GM23338 (cell line): Measurements from ENCODE around the gene TRMT6.

Experiments used
- CREB1 ChIP-seq: fragments of 250-450 bp; sonication (Bioruptor Pico); IDR thresholded peaks from 2 replicates; pipeline ENCODE4 v1.5.0; 2020; ENCODE audit warnings: low read depth, mild to moderate bottlenecking, moderate library complexity
- CTCF ChIP-seq, 2 experiments: fragments of 200-600 bp in 1 of 2; sonication (generic) in 1 of 2; conservative IDR thresholded peaks; 2 replicates each; pipeline versions ENCODE4 v1.5.1 to v1.6.1; 2016 to 2017; ENCODE audit warnings: antibody characterized with exemption in 2 of 2, low read depth in 2 of 2, mild to moderate bottlenecking in 2 of 2, moderate library complexity in 1 of 2
- ETS1 ChIP-seq: IDR thresholded peaks from 2 replicates; pipeline ENCODE4 v1.6.1; 2016; ENCODE audit warnings: antibody characterized with exemption
- EZH2 ChIP-seq: fragments of 200-600 bp; sonication (generic); IDR thresholded peaks from one replicate; pipeline ENCODE4 v1.8.0; 2017; ENCODE audit warnings: antibody characterized with exemption, mild to moderate bottlenecking, low read depth; ENCODE audit not compliant: unreplicated experiment
- EZH2phosphoT487 ChIP-seq: fragments of 200-600 bp; sonication (generic); IDR thresholded peaks from one replicate; pipeline ENCODE4 v1.8.1; 2018; ENCODE audit warnings: antibody characterized with exemption; ENCODE audit not compliant: unreplicated experiment
- JUNB ChIP-seq: IDR thresholded peaks from one replicate; pipeline ENCODE4 v1.6.1; 2016; ENCODE audit warnings: antibody characterized with exemption; ENCODE audit not compliant: unreplicated experiment
- NANOG ChIP-seq: IDR thresholded peaks from 2 replicates; pipeline ENCODE4 v1.6.1; 2016; ENCODE audit warnings: antibody characterized with exemption, borderline replicate concordance
- POLR2AphosphoS5 ChIP-seq: IDR thresholded peaks from 2 replicates; pipeline ENCODE4 v1.6.1; 2016; ENCODE audit warnings: antibody characterized with exemption, low read depth
- REST ChIP-seq: IDR thresholded peaks from one replicate; pipeline ENCODE4 v1.6.1; 2018; ENCODE audit warnings: antibody characterized with exemption; ENCODE audit not compliant: unreplicated experiment
- STAT1 ChIP-seq: IDR thresholded peaks from one replicate; pipeline ENCODE4 v1.6.1; 2016; ENCODE audit warnings: antibody characterized with exemption; ENCODE audit not compliant: unreplicated experiment
- ZNF114 ChIP-seq: fragments of 250-450 bp; sonication (Bioruptor Pico); IDR thresholded peaks from 2 replicates; pipeline ENCODE4 v1.5.0; 2020; ENCODE audit warnings: mild to moderate bottlenecking, moderate library complexity
- ZNF331 ChIP-seq: fragments of 250-450 bp; sonication (Bioruptor Pico); IDR thresholded peaks from 2 replicates; pipeline ENCODE4 v1.5.0; 2020; ENCODE audit warnings: low read depth, mild to moderate bottlenecking, moderate library complexity

- no peak for TF ChIP-seq EZH2
- TF ChIP-seq CTCF (conservative IDR thresholded peaks at IDR 0.05; ENCODE audit: low read depth in 2 of 2): no peak
- no peak for TF ChIP-seq CREB1 (CRISPR knock-in tag)
- no peak for TF ChIP-seq POLR2AphosphoS5
- no peak for TF ChIP-seq ETS1
- TF ChIP-seq EZH2phosphoT487: no peak
- no peak for TF ChIP-seq REST
- no peak for TF ChIP-seq ZNF114 (CRISPR knock-in tag)
- TF ChIP-seq JUNB: no peak
- no peak for TF ChIP-seq STAT1
- TF ChIP-seq ZNF331 (CRISPR knock-in tag): no peak
- no peak for TF ChIP-seq NANOG
Measured at GRCh38 chr20:5971203-5971602, 20.9 kb upstream of the TRMT6 start.
